Uterus (tissue), 2 donors: Measurements from ENCODE around the gene CAMTA1.

Source experiments
- POLR2A ChIP-seq, 2 donors: fragments of 450-650 bp; IDR thresholded peaks; one replicate each; pipeline ENCODE4 v1.6.1; 2016; ENCODE audit warnings: antibody characterized with exemption in 2 of 2, mild to moderate bottlenecking in 1 of 2, moderate library complexity in 1 of 2
- TF ChIP-seq, protein P1 (sequence below), 4 experiments: fragments of 200-600 bp in 2 of 4; fragments of 450-650 bp in 2 of 4; sonication (generic) in 2 of 4; IDR thresholded peaks; one replicate each; pipeline ENCODE4 v1.5.1; 2016 to 2019; ENCODE audit warnings: antibody characterized with exemption in 4 of 4, mild to moderate bottlenecking in 2 of 4, moderate library complexity in 1 of 4

DNA sequence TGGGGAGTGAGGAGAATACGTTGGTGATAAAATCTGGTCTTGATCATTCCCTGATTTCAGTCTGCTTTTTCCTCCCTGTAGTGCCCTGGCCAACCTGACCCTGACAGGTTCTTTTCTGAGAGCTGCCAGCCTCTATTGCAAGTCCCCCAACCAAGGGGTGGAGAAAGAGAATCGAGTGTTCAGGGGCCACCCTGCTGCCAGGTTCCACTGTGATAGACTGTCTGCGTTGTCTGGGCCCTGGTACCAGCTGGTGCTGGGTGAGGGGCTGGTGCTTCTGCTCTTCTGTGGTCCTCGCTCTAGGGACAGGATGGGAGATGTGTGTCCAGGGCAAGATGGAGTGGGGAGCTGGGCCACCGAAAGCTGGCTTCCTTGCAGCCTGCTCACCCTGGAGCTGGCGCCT is 214.6 kb downstream of the CAMTA1 start:
- no peak for TF ChIP-seq POLR2A (IDR thresholded peaks at IDR 0.05)
- TF ChIP-seq, protein P1, sequence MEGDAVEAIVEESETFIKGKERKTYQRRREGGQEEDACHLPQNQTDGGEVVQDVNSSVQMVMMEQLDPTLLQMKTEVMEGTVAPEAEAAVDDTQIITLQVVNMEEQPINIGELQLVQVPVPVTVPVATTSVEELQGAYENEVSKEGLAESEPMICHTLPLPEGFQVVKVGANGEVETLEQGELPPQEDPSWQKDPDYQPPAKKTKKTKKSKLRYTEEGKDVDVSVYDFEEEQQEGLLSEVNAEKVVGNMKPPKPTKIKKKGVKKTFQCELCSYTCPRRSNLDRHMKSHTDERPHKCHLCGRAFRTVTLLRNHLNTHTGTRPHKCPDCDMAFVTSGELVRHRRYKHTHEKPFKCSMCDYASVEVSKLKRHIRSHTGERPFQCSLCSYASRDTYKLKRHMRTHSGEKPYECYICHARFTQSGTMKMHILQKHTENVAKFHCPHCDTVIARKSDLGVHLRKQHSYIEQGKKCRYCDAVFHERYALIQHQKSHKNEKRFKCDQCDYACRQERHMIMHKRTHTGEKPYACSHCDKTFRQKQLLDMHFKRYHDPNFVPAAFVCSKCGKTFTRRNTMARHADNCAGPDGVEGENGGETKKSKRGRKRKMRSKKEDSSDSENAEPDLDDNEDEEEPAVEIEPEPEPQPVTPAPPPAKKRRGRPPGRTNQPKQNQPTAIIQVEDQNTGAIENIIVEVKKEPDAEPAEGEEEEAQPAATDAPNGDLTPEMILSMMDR (IDR thresholded peaks at IDR 0.05): no peak
